ENCODE data around the gene PGP.

- TF ChIP-seq CTCF (conservative IDR thresholded peaks at IDR 0.05 in 1 of 2, IDR thresholded peaks at IDR 0.05 in 1 of 2; ENCODE audit: extremely low read depth in 1 of 2, insufficient read depth in 1 of 2, low read depth in 1 of 2, low read length in 2 of 2) = no peak
- TF ChIP-seq EZH2 (IDR thresholded peaks at IDR 0.05; ENCODE audit: borderline replicate concordance, low read length) = no peak
Observed at GRCh38 chr16:2210009-2210332, 4.7 kb downstream of the PGP start.

All from mammary epithelial cell (primary cell).